Activated T-helper 2 cell treated with anti-CD3 and anti-CD28 coated beads, Interferon-gamma antibody, Interleukin-2, Interleukin-4, amounts not matched to agents 10 μg/mL and 5 μg/mL and 100 μg/mL, durations not matched to agents 14 hours and 24 hours and 36 hours (primary cell): Measurements from ENCODE around the gene TRAPPC5. TPM values are rescaled to one million over a fixed set of nuclear protein-coding genes. Genes with fewer than 3 reads are reported as not detected.

ENCODE experiments used
- DNase-seq: peaks from one replicate; pipeline ENCODE4 v3.0.0; 2021; ENCODE audit warnings: low spot score
- H3K27ac Mint-ChIP-seq: one replicate; pipeline ENCODE4 v1.8.0; 2021; ENCODE audit warnings: mixed read lengths
- H3K27me3 Mint-ChIP-seq: one replicate; pipeline ENCODE4 v1.8.0; 2021; ENCODE audit warnings: low read depth, mixed read lengths
- H3K36me3 Mint-ChIP-seq: one replicate; pipeline ENCODE4 v1.8.0; 2021; ENCODE audit warnings: low read depth, mixed read lengths
- H3K4me1 Mint-ChIP-seq: one replicate; pipeline ENCODE4 v1.8.0; 2021; ENCODE audit warnings: low read depth, mixed read lengths
- H3K4me3 Mint-ChIP-seq: one replicate; pipeline ENCODE4 v1.8.0; 2021; ENCODE audit warnings: low read depth, mild to moderate bottlenecking, moderate library complexity, mixed read lengths
- H3K9me3 Mint-ChIP-seq: one replicate; pipeline ENCODE4 v1.8.0; 2021; ENCODE audit warnings: mixed read lengths
- intact Hi-C: fragments of 100-400 bp; cut with micrococcal nuclease; formaldehyde crosslinking; loops from one replicate; pipeline ENCODE4 v1.15.1; 2023
- total RNA-seq: library from RNA; stranded (reverse); gene quantifications from 2 replicates; pipeline ENCODE4 v1.2.3, GENCODE V29; 2022

The TRAPPC5 gene
- total RNA-seq, 1 donor from 2014 or later, result 88.9 TPM

- H3K27me3 Mint-ChIP-seq, result peaks cover 3% of the 10 kb centered on the region
- H3K4me1 Mint-ChIP-seq, result peaks cover 12% of the 10 kb centered on the region
- intact Hi-C loops, result loop anchor here (1.0 kb wide), 2 partner anchors 28 to 147 kb away; partner anchors contain the start of gene TRAPPC5
- H3K9me3 Mint-ChIP-seq, result no peaks in the 10 kb centered on the region
- H3K27ac Mint-ChIP-seq, result peak overlapping the region; percentile 72
- peak overlapping the region; percentile 52 for H3K4me3 Mint-ChIP-seq
- H3K36me3 Mint-ChIP-seq, result peaks cover 4% of the 10 kb centered on the region
- peak; percentile 79 for DNase-seq
These were observed 28.5 kb upstream of the TRAPPC5 start for GRCh38 chr19:7652061-7652641.

DNA sequence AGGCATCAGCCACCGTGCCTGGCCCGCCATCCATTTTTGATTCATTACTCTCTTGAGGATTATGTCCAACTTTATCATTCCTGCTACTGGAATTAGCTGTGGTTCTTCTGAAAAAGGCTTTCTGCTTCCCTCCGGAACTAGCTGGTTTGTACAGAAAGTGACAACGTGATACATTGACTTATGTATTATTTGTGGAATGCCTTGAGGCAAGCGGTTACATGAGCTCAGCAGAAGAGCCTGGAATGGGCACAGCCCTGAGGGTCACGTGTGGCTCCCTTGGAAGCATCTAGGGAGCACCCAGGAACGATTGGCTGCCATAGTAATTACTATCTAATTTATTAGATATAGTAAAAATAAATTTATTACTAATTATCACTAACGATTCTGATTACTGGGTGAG is 26.2 kb upstream of the TRAPPC5 start:
- Mint-ChIP-seq H3K27me3 (peaks cover 3% of the 10 kb centered on the region), H3K4me1 (peaks cover 22% of the 10 kb centered on the region), H3K27ac (no peak overlapping the region), H3K9me3 (no peaks in the 10 kb centered on the region), H3K4me3 (no peak overlapping the region), H3K36me3 (no peaks in the 10 kb centered on the region)
- no peak for DNase-seq
- intact Hi-C loops, result no loop called here

DNA sequence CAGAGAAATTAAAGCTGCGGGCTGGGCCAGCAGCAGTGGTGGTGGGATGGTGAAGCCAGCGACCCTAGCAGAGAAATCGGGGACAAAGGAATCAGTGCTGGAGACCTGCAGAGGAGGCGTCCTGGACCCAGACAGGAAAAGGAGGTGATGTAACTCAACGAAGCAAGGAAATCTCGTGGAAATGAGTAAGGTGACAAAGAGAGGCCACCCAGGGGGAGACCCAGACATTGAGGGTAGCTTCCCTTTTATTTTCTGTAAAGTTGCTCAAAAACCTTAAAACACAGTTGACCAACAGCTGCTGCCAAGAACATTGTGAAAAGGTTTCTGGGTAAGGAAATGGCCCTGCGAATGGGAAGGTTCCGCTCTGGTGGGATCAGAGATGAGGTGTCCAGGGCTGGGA is 25.1 kb upstream of the TRAPPC5 start:
- no peak for DNase-seq
- Mint-ChIP-seq H3K9me3 (no peaks in the 10 kb centered on the region), H3K27ac (no peak overlapping the region), H3K27me3 (peaks cover 3% of the 10 kb centered on the region), H3K4me1 (peaks cover 22% of the 10 kb centered on the region), H3K36me3 (no peaks in the 10 kb centered on the region), H3K4me3 (no peak overlapping the region)
- intact Hi-C loops, result no loop called here

GRCh38 chr19:7657131-7657751 is 23.4 kb upstream of the TRAPPC5 start:
- H3K4me3 Mint-ChIP-seq, result no peak overlapping the region
- DNase-seq, result no peak
- peaks cover 3% of the 10 kb centered on the region for H3K27me3 Mint-ChIP-seq
- H3K4me1 Mint-ChIP-seq, result peaks cover 19% of the 10 kb centered on the region
- intact Hi-C loops, result no loop called here
- H3K36me3 Mint-ChIP-seq, result no peaks in the 10 kb centered on the region
- no peaks in the 10 kb centered on the region for H3K9me3 Mint-ChIP-seq
- no peak overlapping the region for H3K27ac Mint-ChIP-seq

DNA sequence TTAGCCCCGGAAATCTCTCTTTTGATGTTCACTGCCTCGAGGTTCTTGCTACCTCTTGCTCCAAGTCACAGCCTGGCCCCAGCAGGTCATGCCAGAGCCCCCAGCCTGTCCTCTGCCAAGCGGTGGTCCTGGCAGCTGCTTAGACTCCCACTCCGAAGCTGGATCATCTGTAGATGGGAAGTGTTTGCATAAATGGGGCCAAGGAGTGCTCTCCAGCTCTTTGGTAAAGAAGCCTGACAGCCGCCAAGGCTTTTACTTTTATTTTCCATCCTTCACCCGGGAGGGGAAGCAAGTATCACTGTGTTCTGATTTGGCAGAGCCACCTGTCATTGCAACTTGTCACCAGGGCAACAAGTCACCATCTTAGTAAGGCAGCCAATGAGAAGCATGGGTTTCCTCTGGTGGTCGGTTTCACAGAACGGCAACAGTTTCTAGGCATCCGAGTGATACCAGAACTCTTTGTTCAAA is 22.4 kb upstream of the TRAPPC5 start:
- DNase-seq, result peak; percentile 37
- Mint-ChIP-seq H3K4me3 (peak overlapping the region; percentile 45), H3K9me3 (no peaks in the 10 kb centered on the region), H3K4me1 (peaks cover 14% of the 10 kb centered on the region), H3K27ac (peak overlapping the region; percentile 22), H3K27me3 (peaks cover 3% of the 10 kb centered on the region), H3K36me3 (no peaks in the 10 kb centered on the region)
- intact Hi-C loops, result no loop called here

- DNase-seq, result no peak
- H3K36me3 Mint-ChIP-seq, result no peaks in the 10 kb centered on the region
- intact Hi-C loops, result no loop called here
- H3K4me3 Mint-ChIP-seq, result no peak overlapping the region
- peaks cover 12% of the 10 kb centered on the region for H3K4me1 Mint-ChIP-seq
- H3K27ac Mint-ChIP-seq, result no peak overlapping the region
- no peaks in the 10 kb centered on the region for H3K9me3 Mint-ChIP-seq
- H3K27me3 Mint-ChIP-seq, result peaks cover 10% of the 10 kb centered on the region
These were observed 18.7 kb upstream of the TRAPPC5 start for GRCh38 chr19:7661744-7662538.

DNA sequence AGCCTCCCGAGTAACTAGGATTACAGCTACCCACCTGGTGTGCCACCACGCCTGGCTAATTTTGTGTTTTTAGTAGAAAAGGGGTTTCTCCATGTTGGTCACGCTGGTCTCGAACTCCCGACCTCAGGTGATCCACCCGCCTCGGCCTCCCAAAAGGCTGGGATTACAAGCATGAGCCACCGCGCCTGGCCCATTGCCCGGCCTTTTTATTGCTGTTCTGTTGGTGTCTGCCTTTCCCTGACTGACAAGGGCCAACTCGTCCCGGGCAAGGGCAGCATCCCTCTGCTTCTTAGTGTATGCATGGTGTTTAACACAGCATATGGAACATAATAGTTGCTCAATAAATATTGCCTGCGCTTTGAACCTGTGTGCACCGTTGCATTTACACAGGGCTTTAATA is 18.0 kb upstream of the TRAPPC5 start:
- Mint-ChIP-seq H3K27ac (no peak overlapping the region), H3K27me3 (peaks cover 10% of the 10 kb centered on the region), H3K4me1 (peaks cover 6% of the 10 kb centered on the region), H3K36me3 (no peaks in the 10 kb centered on the region), H3K9me3 (no peaks in the 10 kb centered on the region), H3K4me3 (no peak overlapping the region)
- DNase-seq, result no peak
- intact Hi-C loops, result no loop called here

DNA sequence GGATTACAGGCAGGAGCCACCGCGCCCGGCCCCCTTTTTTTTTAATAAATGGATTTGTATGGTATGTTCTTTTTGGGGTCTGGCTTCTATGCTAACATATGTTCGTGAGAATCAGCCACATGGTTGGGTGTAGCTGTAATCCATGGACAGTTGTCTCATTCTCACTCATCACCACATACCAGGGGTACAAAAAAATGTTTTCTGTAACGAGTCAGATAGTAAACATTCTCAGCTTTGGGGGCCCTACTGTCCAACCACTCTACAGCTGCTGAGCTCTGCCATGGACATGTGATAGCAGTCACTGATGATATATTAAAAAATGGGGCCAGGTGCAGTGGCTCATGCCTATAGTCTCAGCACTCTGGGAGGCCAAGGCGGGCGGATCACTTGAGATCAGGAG is 16.9 kb upstream of the TRAPPC5 start:
- Mint-ChIP-seq H3K4me3 (no peak overlapping the region), H3K36me3 (no peaks in the 10 kb centered on the region), H3K27me3 (peaks cover 10% of the 10 kb centered on the region), H3K9me3 (no peaks in the 10 kb centered on the region), H3K27ac (no peak overlapping the region), H3K4me1 (no peaks in the 10 kb centered on the region)
- DNase-seq, result no peak
- intact Hi-C loops, result no loop called here

DNA sequence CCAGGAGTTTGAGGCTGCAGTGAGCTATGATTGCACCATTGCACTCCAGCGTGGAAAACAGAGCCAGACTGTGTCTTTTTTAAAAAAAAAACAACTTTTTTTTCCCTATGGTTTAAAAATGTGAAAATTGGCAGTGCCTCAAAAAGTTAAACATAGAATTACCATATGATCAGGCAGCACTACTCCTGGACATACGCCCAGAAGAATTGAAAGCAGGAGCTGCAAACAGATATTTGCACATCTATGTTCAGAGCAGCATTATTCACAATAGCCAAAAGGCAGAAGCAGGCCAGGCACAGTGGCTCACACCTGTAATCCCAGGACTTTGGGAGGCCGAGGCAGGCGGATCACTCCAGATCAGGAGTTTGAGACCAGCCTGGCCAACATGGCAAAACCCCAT is 15.6 kb upstream of the TRAPPC5 start:
- H3K27ac Mint-ChIP-seq, result no peak overlapping the region
- intact Hi-C loops, result no loop called here

DNA sequence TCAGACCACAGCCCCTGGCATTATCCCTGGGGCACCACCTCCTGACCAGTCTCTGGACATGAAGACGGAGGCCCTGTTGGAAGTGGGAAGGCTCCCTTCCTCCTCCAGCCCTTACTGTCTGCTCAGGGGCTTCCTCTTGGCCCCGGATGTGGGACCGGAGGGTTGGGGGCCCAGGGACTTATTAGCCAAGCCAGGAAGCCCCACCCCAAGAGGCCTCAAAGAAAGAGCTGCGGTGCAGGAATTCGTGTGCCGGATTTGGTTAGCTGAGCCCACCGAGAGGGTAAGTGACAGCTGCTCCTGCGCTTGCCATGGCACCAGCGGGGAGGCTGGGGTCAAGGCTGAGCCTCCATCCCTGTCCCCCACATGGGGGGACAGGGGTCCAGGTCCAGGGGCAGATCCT is 11.8 kb upstream of the TRAPPC5 start, which contains the start of gene RETN:
TSS of gene RETN (plus strand) at position 208 of the 400 bp plus-strand sequence. CDS start 278 bp downstream, outside the sequence.
- DNase-seq, result no peak
- H3K4me3 Mint-ChIP-seq, result no peak within 1 kb of the TSS
- peaks cover 7% of the 10 kb centered on the region for H3K4me1 Mint-ChIP-seq
- H3K36me3 Mint-ChIP-seq, result no peaks in the 10 kb centered on the region
- H3K9me3 Mint-ChIP-seq, result no peaks in the 10 kb centered on the region
- intact Hi-C loops, result no loop called here
- H3K27ac Mint-ChIP-seq, result no peak within 1 kb of the TSS
- H3K27me3 Mint-ChIP-seq, result peaks cover 30% of the 10 kb centered on the region

More for the DNA sequence above, 15.6 kb upstream of the TRAPPC5 start:
- H3K36me3 Mint-ChIP-seq, result no peaks in the 10 kb centered on the region
- peaks cover 17% of the 10 kb centered on the region for H3K27me3 Mint-ChIP-seq
- H3K4me3 Mint-ChIP-seq, result no peak overlapping the region
- H3K4me1 Mint-ChIP-seq, result peaks cover 3% of the 10 kb centered on the region
- no peak for DNase-seq
- no peaks in the 10 kb centered on the region for H3K9me3 Mint-ChIP-seq

DNA sequence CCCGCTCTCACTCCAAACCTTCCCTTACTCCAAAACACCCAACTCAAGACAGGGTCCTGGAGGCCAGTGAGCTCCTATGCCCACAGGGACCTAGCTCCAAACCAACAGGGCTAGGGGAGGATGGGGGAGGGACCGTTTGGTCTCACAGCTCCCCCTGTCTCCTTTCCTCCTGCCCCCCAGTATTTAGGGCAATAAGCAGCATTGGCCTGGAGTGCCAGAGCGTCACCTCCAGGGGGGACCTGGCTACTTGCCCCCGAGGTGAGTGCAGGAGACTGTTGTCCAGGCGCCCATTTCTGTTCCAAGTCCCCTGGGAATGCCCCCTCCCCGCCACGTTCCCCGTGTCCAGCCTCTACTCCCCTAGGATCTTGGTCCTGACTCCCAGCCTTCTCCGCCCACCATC is 11.0 kb upstream of the TRAPPC5 start:
- Mint-ChIP-seq H3K4me1 (peaks cover 7% of the 10 kb centered on the region), H3K9me3 (peaks cover 3% of the 10 kb centered on the region), H3K36me3 (no peaks in the 10 kb centered on the region), H3K27me3 (peaks cover 35% of the 10 kb centered on the region), H3K27ac (no peak overlapping the region), H3K4me3 (no peak overlapping the region)
- intact Hi-C loops, result no loop called here
- DNase-seq, result no peak

DNA sequence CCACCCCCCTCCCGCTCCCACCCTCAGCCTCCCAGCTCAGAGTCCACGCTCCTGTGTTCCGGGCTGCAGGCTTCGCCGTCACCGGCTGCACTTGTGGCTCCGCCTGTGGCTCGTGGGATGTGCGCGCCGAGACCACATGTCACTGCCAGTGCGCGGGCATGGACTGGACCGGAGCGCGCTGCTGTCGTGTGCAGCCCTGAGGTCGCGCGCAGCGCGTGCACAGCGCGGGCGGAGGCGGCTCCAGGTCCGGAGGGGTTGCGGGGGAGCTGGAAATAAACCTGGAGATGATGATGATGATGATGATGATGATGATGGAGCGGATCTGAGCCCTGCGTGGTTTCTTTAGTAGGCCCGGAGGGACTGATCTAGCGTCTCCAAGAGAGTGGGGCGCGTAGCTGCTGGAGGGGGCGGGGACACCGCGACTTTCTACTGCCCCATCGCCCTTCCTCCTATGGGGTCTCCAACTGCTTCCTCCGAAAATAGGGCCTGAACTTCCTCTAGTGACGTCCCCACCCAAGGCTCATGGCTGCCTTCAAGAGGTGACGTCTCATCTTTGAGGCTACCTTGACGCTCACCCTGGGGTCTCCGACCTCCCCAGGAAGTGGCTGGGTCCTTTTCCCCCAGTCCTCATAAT is 10.4 kb upstream of the TRAPPC5 start:
- no peak for DNase-seq
- H3K27me3 Mint-ChIP-seq, result peaks cover 35% of the 10 kb centered on the region
- intact Hi-C loops, result no loop called here
- no peaks in the 10 kb centered on the region for H3K36me3 Mint-ChIP-seq
- peaks cover 7% of the 10 kb centered on the region for H3K4me1 Mint-ChIP-seq
- peaks cover 3% of the 10 kb centered on the region for H3K9me3 Mint-ChIP-seq
- peak overlapping the region; percentile 54 for H3K4me3 Mint-ChIP-seq
- H3K27ac Mint-ChIP-seq, result no peak overlapping the region
